ENCODE measurements around the gene SARS2.

- TF ChIP-seq EZH2 (IDR thresholded peaks at IDR 0.05) (no peak), FOXP2 (optimal IDR thresholded peaks at IDR 0.05; ENCODE audit: control extremely low read depth, extremely low read length, insufficient read depth) (no peak)
Measured at GRCh38 chr19:38913958-38914357, 16.6 kb downstream of the SARS2 start.
